ENCODE results near the gene PRKD1. TPM values are rescaled to one million over a fixed set of nuclear protein-coding genes. Genes with fewer than 3 reads are reported as not detected.

The PRKD1 gene
- total and polyA plus RNA-seq, 2 donors (not counting 1 experiment from before 2014, with no cell fraction given): 0.03 to 4.3 TPM

DNA sequence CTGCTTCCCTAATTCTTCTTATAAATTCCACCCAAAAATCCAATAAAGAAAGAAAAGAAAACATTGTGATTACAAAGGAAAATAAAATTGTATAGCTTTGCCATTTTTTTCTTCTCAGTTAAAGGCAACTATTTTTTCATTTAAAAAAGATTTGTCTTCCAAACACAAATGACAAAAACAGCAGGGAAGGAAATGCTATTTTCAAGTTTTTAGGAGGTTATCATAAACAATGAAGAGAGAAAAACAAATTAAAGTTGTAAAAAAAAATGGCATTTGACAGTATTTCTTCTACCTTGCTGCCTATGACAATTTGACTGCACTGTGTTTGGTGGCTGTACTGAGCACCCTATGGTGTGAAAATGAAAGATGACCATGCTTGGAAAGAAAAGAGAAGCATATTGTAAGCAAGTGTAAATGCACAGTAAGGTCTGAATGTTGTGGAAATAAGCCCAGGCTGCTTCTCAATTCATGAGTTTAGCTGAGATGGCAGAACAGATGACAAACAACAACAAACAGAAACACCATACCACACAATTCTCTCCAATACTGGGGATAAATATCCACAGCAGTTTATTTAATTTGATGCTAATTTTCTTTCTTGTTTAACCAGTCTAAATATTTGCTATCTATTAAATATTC is 109.8 kb downstream of the PRKD1 start:
- no peaks in the 10 kb centered on the region for H4K20me1 ChIP-seq (ENCODE audit: control insufficient read depth, insufficient read depth, low read length, poor library complexity, severe bottlenecking)
- Mint-ChIP-seq H3K4me1 (peaks cover 2% of the 10 kb centered on the region), H3K27me3 (no peaks in the 10 kb centered on the region), H3K4me3 (no peak overlapping the region), H3K27ac (no peak overlapping the region), H3K9me3 (ENCODE audit: insufficient read depth) (no peaks in the 10 kb centered on the region)
- CTCF ChIA-PET: no interaction called here
- H3K27me3 ChIP-seq (replicated peaks in 1 of 4; ENCODE audit: control extremely low read depth in 1 of 4, control insufficient read depth in 3 of 4, insufficient read depth in 4 of 4, low read length in 3 of 4): no peaks in the 10 kb centered on the region
- ATAC-seq (ENCODE audit: low read depth) (no peak), DNase-seq (no peak)
- no peak overlapping the region for H2AFZ ChIP-seq (ENCODE audit: insufficient read depth, low read depth, low read length, poor library complexity, severe bottlenecking)
- no peak overlapping the region for H3K4me2 ChIP-seq (replicated peaks; ENCODE audit: low read depth, low read length, poor library complexity, severe bottlenecking)
- H3K79me2 ChIP-seq (ENCODE audit: control insufficient read depth, insufficient read depth, low read length): no peaks in the 10 kb centered on the region
- no peak overlapping the region for H3K27ac ChIP-seq (ENCODE audit: low read length in 2 of 2)
- H3K36me3 ChIP-seq (replicated peaks in 1 of 2; ENCODE audit: control extremely low read depth in 1 of 2, control insufficient read depth in 1 of 2, extremely low read depth in 1 of 2, insufficient read depth in 2 of 2, low read length in 1 of 2): no peaks in the 10 kb centered on the region
- H3K9me3 ChIP-seq (ENCODE audit: control extremely low read depth in 1 of 3, control insufficient read depth in 2 of 3, insufficient read depth in 1 of 3, low read length in 2 of 3): peaks cover 0 to 2% (median 0%) of the 10 kb centered on the region in 3 donors
- no peak for TF ChIP-seq EZH2 (IDR thresholded peaks at IDR 0.05; ENCODE audit: borderline replicate concordance, insufficient read depth, low read depth, low read length, poor library complexity, severe bottlenecking)
- TF ChIP-seq, protein P1, sequence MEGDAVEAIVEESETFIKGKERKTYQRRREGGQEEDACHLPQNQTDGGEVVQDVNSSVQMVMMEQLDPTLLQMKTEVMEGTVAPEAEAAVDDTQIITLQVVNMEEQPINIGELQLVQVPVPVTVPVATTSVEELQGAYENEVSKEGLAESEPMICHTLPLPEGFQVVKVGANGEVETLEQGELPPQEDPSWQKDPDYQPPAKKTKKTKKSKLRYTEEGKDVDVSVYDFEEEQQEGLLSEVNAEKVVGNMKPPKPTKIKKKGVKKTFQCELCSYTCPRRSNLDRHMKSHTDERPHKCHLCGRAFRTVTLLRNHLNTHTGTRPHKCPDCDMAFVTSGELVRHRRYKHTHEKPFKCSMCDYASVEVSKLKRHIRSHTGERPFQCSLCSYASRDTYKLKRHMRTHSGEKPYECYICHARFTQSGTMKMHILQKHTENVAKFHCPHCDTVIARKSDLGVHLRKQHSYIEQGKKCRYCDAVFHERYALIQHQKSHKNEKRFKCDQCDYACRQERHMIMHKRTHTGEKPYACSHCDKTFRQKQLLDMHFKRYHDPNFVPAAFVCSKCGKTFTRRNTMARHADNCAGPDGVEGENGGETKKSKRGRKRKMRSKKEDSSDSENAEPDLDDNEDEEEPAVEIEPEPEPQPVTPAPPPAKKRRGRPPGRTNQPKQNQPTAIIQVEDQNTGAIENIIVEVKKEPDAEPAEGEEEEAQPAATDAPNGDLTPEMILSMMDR (IDR thresholded peaks at IDR 0.05): no peak
- intact Hi-C loops (cut with micrococcal nuclease): no loop called here
- H3K9ac ChIP-seq (ENCODE audit: low read length): no peak overlapping the region
- POLR2A ChIA-PET: interaction anchor here (0.6 kb wide), 1 partner anchor 9 kb away, joined by 3 read pairs; no protein-coding TSS in a partner anchor
- H3K4me1 ChIP-seq (ENCODE audit: control insufficient read depth in 2 of 2, insufficient read depth in 2 of 2, low read length in 2 of 2): no peaks in the 10 kb centered on the region
- no peak overlapping the region for H3K4me3 ChIP-seq (ENCODE audit: control extremely low read depth in 1 of 5, extremely low read depth in 1 of 5, insufficient read depth in 1 of 5, low read depth in 2 of 5, low read length in 4 of 5)

DNA sequence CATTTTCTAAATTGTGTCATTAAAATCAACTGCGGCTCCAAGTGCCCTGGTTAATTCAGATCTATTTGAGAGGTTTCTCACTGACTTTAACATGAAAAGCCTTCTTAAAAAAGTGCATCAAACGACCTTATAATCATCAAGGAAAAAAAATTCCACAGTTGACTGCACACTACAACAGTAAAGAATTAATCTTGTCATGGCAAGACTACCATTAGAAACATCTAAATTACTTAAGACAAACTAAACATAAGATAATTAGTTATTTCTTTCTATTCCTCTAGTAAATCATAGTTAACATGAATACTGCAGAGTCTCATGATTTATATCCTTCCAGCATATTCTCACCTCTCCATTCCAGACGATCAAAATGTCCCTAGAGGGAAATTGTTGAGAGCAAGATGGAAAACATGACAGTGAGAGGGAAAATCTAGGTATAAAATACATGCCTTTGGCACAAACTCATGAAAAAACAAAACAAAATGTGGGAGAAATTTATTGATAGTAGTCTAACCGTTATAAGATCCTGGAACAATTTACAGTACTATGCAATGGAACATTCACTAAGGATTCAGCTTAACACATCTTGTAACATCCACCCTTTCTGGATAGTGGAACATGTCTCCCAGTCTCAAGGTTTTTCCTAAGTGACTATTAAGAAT is 112.5 kb downstream of the PRKD1 start:
- Mint-ChIP-seq H3K27ac (no peak overlapping the region), H3K4me3 (no peak overlapping the region), H3K27me3 (no peaks in the 10 kb centered on the region), H3K4me1 (peaks cover 2% of the 10 kb centered on the region), H3K9me3 (ENCODE audit: insufficient read depth) (peaks cover 3% of the 10 kb centered on the region)
- POLR2A ChIA-PET: no interaction called here
- 100% methylated on average over 1 of the region's 4 CpGs for WGBS (ENCODE audit: insufficient coverage)
- H2AFZ ChIP-seq (ENCODE audit: insufficient read depth, low read depth, low read length, poor library complexity, severe bottlenecking): no peak overlapping the region
- no peaks in the 10 kb centered on the region for H3K27me3 ChIP-seq (replicated peaks in 1 of 4; ENCODE audit: control extremely low read depth in 1 of 4, control insufficient read depth in 3 of 4, insufficient read depth in 4 of 4, low read length in 3 of 4)
- H3K27ac ChIP-seq (ENCODE audit: low read length in 2 of 2): no peak overlapping the region
- no peak overlapping the region for H3K4me2 ChIP-seq (replicated peaks; ENCODE audit: low read depth, low read length, poor library complexity, severe bottlenecking)
- no peaks in the 10 kb centered on the region for H4K20me1 ChIP-seq (ENCODE audit: control insufficient read depth, insufficient read depth, low read length, poor library complexity, severe bottlenecking)
- ATAC-seq (ENCODE audit: low read depth) (no peak), DNase-seq (no peak)
- peaks cover 0 to 9% (median 0%) of the 10 kb centered on the region in 3 donors for H3K9me3 ChIP-seq (ENCODE audit: control extremely low read depth in 1 of 3, control insufficient read depth in 2 of 3, insufficient read depth in 1 of 3, low read length in 2 of 3)
- TF ChIP-seq, protein P1 (IDR thresholded peaks at IDR 0.05): no peak
- no peak for TF ChIP-seq EZH2 (IDR thresholded peaks at IDR 0.05; ENCODE audit: borderline replicate concordance, insufficient read depth, low read depth, low read length, poor library complexity, severe bottlenecking)
- H3K36me3 ChIP-seq (replicated peaks in 1 of 2; ENCODE audit: control extremely low read depth in 1 of 2, control insufficient read depth in 1 of 2, extremely low read depth in 1 of 2, insufficient read depth in 2 of 2, low read length in 1 of 2): no peaks in the 10 kb centered on the region
- intact Hi-C loops (cut with micrococcal nuclease): no loop called here
- H3K9ac ChIP-seq (ENCODE audit: low read length): no peak overlapping the region
- no peaks in the 10 kb centered on the region for H3K79me2 ChIP-seq (ENCODE audit: control insufficient read depth, insufficient read depth, low read length)
- no peak overlapping the region for H3K4me3 ChIP-seq (ENCODE audit: control extremely low read depth in 1 of 5, extremely low read depth in 1 of 5, insufficient read depth in 1 of 5, low read depth in 2 of 5, low read length in 4 of 5)
- no peaks in the 10 kb centered on the region for H3K4me1 ChIP-seq (ENCODE audit: control insufficient read depth in 2 of 2, insufficient read depth in 2 of 2, low read length in 2 of 2)
- CTCF ChIA-PET: no interaction called here
